Memory B cell (primary cell): ENCODE measurements around the gene TAOK2.
"Not testable (repeated sequence)": the region's sequence is repeated elsewhere in the genome, so short reads cannot be mapped to it uniquely, and the experiment has no call there.

Experiments used
- ATAC-seq: fragments of 150-1000 bp; cut with Tn5 transposase; 2 replicates; pipeline ENCODE4 v1.10.0; 2021; ENCODE audit warnings: low read depth, mild to moderate bottlenecking, moderate library complexity
- DNase-seq, 2 donors: peaks; one replicate each; pipeline ENCODE4 v3.0.0; 2022; ENCODE audit warnings: low spot score in 2 of 2
- H3K27ac Mint-ChIP-seq: one replicate; pipeline ENCODE4 v1.8.0; 2022; ENCODE audit warnings: mild to moderate bottlenecking, moderate library complexity, mixed read lengths
- H3K27me3 Mint-ChIP-seq: one replicate; pipeline ENCODE4 v1.8.0; 2022; ENCODE audit warnings: mixed read lengths
- H3K36me3 Mint-ChIP-seq: one replicate; pipeline ENCODE4 v1.8.0; 2022; ENCODE audit warnings: mild to moderate bottlenecking, mixed read lengths
- H3K4me1 Mint-ChIP-seq: one replicate; pipeline ENCODE4 v1.8.0; 2022; ENCODE audit warnings: mixed read lengths
- H3K4me3 Mint-ChIP-seq: one replicate; pipeline ENCODE4 v1.8.0; 2022; ENCODE audit warnings: mild to moderate bottlenecking, moderate library complexity, mixed read lengths
- H3K9me3 Mint-ChIP-seq: one replicate; pipeline ENCODE4 v1.8.0; 2022; ENCODE audit warnings: mixed read lengths

Gene TAOK2

GRCh38 chr16:29973384-29974246 lies at the start of gene TAOK2:
Gene TAOK2 (plus strand): TSS chr16:29973868. CDS start chr16:29977773, 3,905 bp downstream.
- Mint-ChIP-seq H3K4me3 (peak within 1 kb of the TSS; percentile 100), H3K36me3 (peaks cover 10% of the 10 kb centered on the region), H3K4me1 (peaks cover 28% of the 10 kb centered on the region), H3K27ac (peak within 1 kb of the TSS; percentile 97), H3K27me3 (no peaks in the 10 kb centered on the region), H3K9me3 (no peaks in the 10 kb centered on the region)
- ATAC-seq (peak; percentile 97), DNase-seq (peak; percentile 91 to 95)

- Mint-ChIP-seq H3K9me3 (no peaks in the 10 kb centered on the region), H3K4me3 (peak overlapping the region; percentile 95), H3K27ac (peak overlapping the region; percentile 95), H3K27me3 (no peaks in the 10 kb centered on the region), H3K36me3 (peaks cover 15% of the 10 kb centered on the region), H3K4me1 (peaks cover 29% of the 10 kb centered on the region)
- DNase-seq (no peak), ATAC-seq (no peak)
These were observed 48.4 kb upstream of the TAOK2 start for GRCh38 chr16:29925105-29925756.

GRCh38 chr16:29925781-29926710 lies 47.6 kb upstream of the TAOK2 start, which contains the start of gene KCTD13:
Gene KCTD13 (minus strand): TSS chr16:29926226. CDS start chr16:29926033, 193 bp downstream.
- H3K4me1 Mint-ChIP-seq = peaks cover 23% of the 10 kb centered on the region
- H3K27ac Mint-ChIP-seq = peak within 1 kb of the TSS; percentile 95
- H3K4me3 Mint-ChIP-seq = peak within 1 kb of the TSS; percentile 95
- peaks cover 7% of the 10 kb centered on the region for H3K36me3 Mint-ChIP-seq
- no peaks in the 10 kb centered on the region for H3K27me3 Mint-ChIP-seq
- ATAC-seq (peak; percentile 88), DNase-seq (peak; percentile 97 to 99)
- no peaks in the 10 kb centered on the region for H3K9me3 Mint-ChIP-seq

- H3K36me3 Mint-ChIP-seq = peaks cover 4% of the 10 kb centered on the region
- no peaks in the 10 kb centered on the region for H3K9me3 Mint-ChIP-seq
- DNase-seq (no peak), ATAC-seq (no peak)
- peak overlapping the region; percentile 95 for H3K27ac Mint-ChIP-seq
- H3K4me3 Mint-ChIP-seq = peak overlapping the region; percentile 95
- H3K4me1 Mint-ChIP-seq = peaks cover 22% of the 10 kb centered on the region
- H3K27me3 Mint-ChIP-seq = no peaks in the 10 kb centered on the region
These were observed 47.0 kb upstream of the TAOK2 start for GRCh38 chr16:29926711-29927052.

GRCh38 chr16:29927070-29927905 lies 46.4 kb upstream of the TAOK2 start:
- ATAC-seq (no peak), DNase-seq (no peak)
- H3K27ac Mint-ChIP-seq = peak overlapping the region; percentile 95
- H3K36me3 Mint-ChIP-seq = peaks cover 4% of the 10 kb centered on the region
- H3K27me3 Mint-ChIP-seq = no peaks in the 10 kb centered on the region
- H3K4me3 Mint-ChIP-seq = peak overlapping the region; percentile 95
- no peaks in the 10 kb centered on the region for H3K9me3 Mint-ChIP-seq
- peaks cover 22% of the 10 kb centered on the region for H3K4me1 Mint-ChIP-seq

- H3K36me3 Mint-ChIP-seq, H3K9me3 Mint-ChIP-seq, H3K4me1 Mint-ChIP-seq, H3K4me3 Mint-ChIP-seq, H3K27me3 Mint-ChIP-seq, DNase-seq, H3K27ac Mint-ChIP-seq, ATAC-seq: not testable (repeated sequence)
These were observed 41.9 kb upstream of the TAOK2 start for GRCh38 chr16:29931750-29932149.

- peaks cover 13% of the 10 kb centered on the region for H3K27me3 Mint-ChIP-seq
- no peaks in the 10 kb centered on the region for H3K36me3 Mint-ChIP-seq
- no peak overlapping the region for H3K27ac Mint-ChIP-seq
- no peak overlapping the region for H3K4me3 Mint-ChIP-seq
- DNase-seq (no peak), ATAC-seq (no peak)
- no peaks in the 10 kb centered on the region for H3K9me3 Mint-ChIP-seq
- no peaks in the 10 kb centered on the region for H3K4me1 Mint-ChIP-seq
These were observed 33.0 kb upstream of the TAOK2 start for GRCh38 chr16:29940656-29941055.

GRCh38 chr16:29943846-29944799 lies 29.5 kb upstream of the TAOK2 start:
- DNase-seq = no peak
- peaks cover 8% of the 10 kb centered on the region for H3K27me3 Mint-ChIP-seq
- no peaks in the 10 kb centered on the region for H3K4me1 Mint-ChIP-seq
- no peak overlapping the region for H3K27ac Mint-ChIP-seq
- H3K9me3 Mint-ChIP-seq = no peaks in the 10 kb centered on the region
- no peaks in the 10 kb centered on the region for H3K36me3 Mint-ChIP-seq
- ATAC-seq = no peak
- H3K4me3 Mint-ChIP-seq = no peak overlapping the region

- Mint-ChIP-seq H3K36me3 (peaks cover 6% of the 10 kb centered on the region), H3K9me3 (no peaks in the 10 kb centered on the region), H3K4me1 (no peaks in the 10 kb centered on the region), H3K4me3 (no peak overlapping the region), H3K27me3 (peaks cover 9% of the 10 kb centered on the region), H3K27ac (no peak overlapping the region)
- ATAC-seq (no peak), DNase-seq (no peak)
These were observed 25.8 kb upstream of the TAOK2 start for GRCh38 chr16:29947897-29948296.

- peaks cover 9% of the 10 kb centered on the region for H3K27me3 Mint-ChIP-seq
- H3K4me3 Mint-ChIP-seq = no peak overlapping the region
- no peaks in the 10 kb centered on the region for H3K4me1 Mint-ChIP-seq
- peaks cover 6% of the 10 kb centered on the region for H3K36me3 Mint-ChIP-seq
- DNase-seq (no peak), ATAC-seq (no peak)
- H3K9me3 Mint-ChIP-seq = no peaks in the 10 kb centered on the region
- H3K27ac Mint-ChIP-seq = no peak overlapping the region
These were observed 22.7 kb upstream of the TAOK2 start for GRCh38 chr16:29950806-29951461.

GRCh38 chr16:29951625-29952365 lies 21.9 kb upstream of the TAOK2 start:
- Mint-ChIP-seq H3K9me3 (no peaks in the 10 kb centered on the region), H3K4me3 (no peak overlapping the region), H3K36me3 (peaks cover 6% of the 10 kb centered on the region), H3K4me1 (no peaks in the 10 kb centered on the region), H3K27ac (no peak overlapping the region), H3K27me3 (peaks cover 9% of the 10 kb centered on the region)
- ATAC-seq (no peak), DNase-seq (no peak)
